ENCODE measurements around the gene FOXN1. TPM values are rescaled to one million over a fixed set of nuclear protein-coding genes. Genes with fewer than 3 reads are reported as not detected.

The FOXN1 gene
- polyA plus RNA-seq, 2 donors, result 8.8 to 10.6 TPM

- WGBS, 2 donors, result 87 to 90% methylated on average over 14 of the region's 14 CpGs
- H3K4me1 ChIP-seq (ENCODE audit: control insufficient read depth in 2 of 2, insufficient read depth in 2 of 2, low read length in 1 of 2), result peaks cover 0 to 11% of the 10 kb centered on the region in 2 donors
- H3K27ac ChIP-seq (ENCODE audit: low read depth in 2 of 2, low read length in 1 of 2), result no peak overlapping the region
- H3K36me3 ChIP-seq (ENCODE audit: control insufficient read depth in 2 of 2, insufficient read depth in 2 of 2, low read length in 1 of 2), result peaks cover 0 to 3% of the 10 kb centered on the region in 2 donors
- no peaks in the 10 kb centered on the region for H3K27me3 ChIP-seq (ENCODE audit: control insufficient read depth in 1 of 2, insufficient read depth in 2 of 2, low read length in 2 of 2)
- H3K9me3 ChIP-seq (ENCODE audit: control insufficient read depth in 2 of 2, insufficient read depth in 1 of 2, low read depth in 1 of 2, low read length in 1 of 2), result no peaks in the 10 kb centered on the region
- H3K4me3 ChIP-seq (ENCODE audit: low read depth in 1 of 2, low read length in 2 of 2), result no peak overlapping the region
Measured at GRCh38 chr17:28538296-28538895, 32.2 kb downstream of the FOXN1 start.

GRCh38 chr17:28540231-28540630 lies 34.1 kb downstream of the FOXN1 start:
- WGBS, 2 donors, result 70 to 74% methylated on average over 4 of the region's 4 CpGs
- Histone ChIP-seq H3K9me3 (ENCODE audit: control insufficient read depth in 2 of 2, insufficient read depth in 1 of 2, low read depth in 1 of 2, low read length in 1 of 2) (no peaks in the 10 kb centered on the region), H3K27ac (ENCODE audit: low read depth in 2 of 2, low read length in 1 of 2) (no peak overlapping the region), H3K27me3 (ENCODE audit: control insufficient read depth in 1 of 2, insufficient read depth in 2 of 2, low read length in 2 of 2) (no peaks in the 10 kb centered on the region), H3K4me1 (ENCODE audit: control insufficient read depth in 2 of 2, insufficient read depth in 2 of 2, low read length in 1 of 2) (peaks cover 0 to 2% of the 10 kb centered on the region in 2 donors), H3K4me3 (ENCODE audit: low read depth in 1 of 2, low read length in 2 of 2) (no peak overlapping the region), H3K36me3 (ENCODE audit: control insufficient read depth in 2 of 2, insufficient read depth in 2 of 2, low read length in 1 of 2) (no peaks in the 10 kb centered on the region)

- H3K4me3 ChIP-seq (ENCODE audit: low read depth in 1 of 2, low read length in 2 of 2), result no peak overlapping the region
- no peaks in the 10 kb centered on the region for H3K27me3 ChIP-seq (ENCODE audit: control insufficient read depth in 1 of 2, insufficient read depth in 2 of 2, low read length in 2 of 2)
- no peak overlapping the region for H3K27ac ChIP-seq (ENCODE audit: low read depth in 2 of 2, low read length in 1 of 2)
- peaks cover 0 to 2% of the 10 kb centered on the region in 2 donors for H3K4me1 ChIP-seq (ENCODE audit: control insufficient read depth in 2 of 2, insufficient read depth in 2 of 2, low read length in 1 of 2)
- WGBS, 2 donors, result 66 to 78% methylated on average over 4 of the region's 4 CpGs
- no peaks in the 10 kb centered on the region for H3K36me3 ChIP-seq (ENCODE audit: control insufficient read depth in 2 of 2, insufficient read depth in 2 of 2, low read length in 1 of 2)
- H3K9me3 ChIP-seq (ENCODE audit: control insufficient read depth in 2 of 2, insufficient read depth in 1 of 2, low read depth in 1 of 2, low read length in 1 of 2), result no peaks in the 10 kb centered on the region
Measured at GRCh38 chr17:28541439-28541838, 35.3 kb downstream of the FOXN1 start.

DNA sequence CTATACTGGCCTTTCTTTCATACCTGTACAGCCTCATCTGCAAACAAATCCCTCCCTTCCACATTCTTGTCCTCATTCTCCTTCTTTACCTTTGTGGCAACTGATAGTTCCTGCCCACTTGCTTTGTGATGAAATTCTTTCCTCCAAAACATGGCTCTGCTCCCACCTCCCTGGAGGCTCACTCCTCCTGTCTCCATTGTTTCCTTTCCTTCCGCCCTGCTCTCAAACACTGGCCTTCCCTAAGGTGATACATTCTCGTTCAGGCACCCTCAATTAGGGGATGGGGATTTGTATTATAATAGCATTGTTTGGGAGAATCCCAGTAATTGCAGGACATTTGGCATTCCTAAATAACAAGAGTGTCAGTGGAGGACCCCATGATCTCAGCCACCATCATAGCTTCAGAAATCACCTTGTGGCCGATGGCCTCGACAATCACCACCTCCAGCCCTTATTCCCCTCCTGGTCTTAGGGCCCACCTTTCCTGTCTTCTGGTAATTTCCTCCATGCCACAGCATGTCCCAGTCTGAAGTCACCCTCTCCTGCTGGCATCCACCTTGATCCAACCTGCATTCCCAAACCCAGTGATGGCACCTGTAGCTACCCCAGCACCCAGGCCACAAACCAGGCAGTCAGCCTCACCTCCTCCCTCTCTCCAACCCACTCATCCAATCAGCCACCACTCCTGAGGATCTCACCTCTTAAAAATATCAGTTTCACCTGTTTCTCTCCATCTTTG lies 38.4 kb downstream of the FOXN1 start:
- H3K36me3 ChIP-seq (ENCODE audit: control insufficient read depth in 2 of 2, insufficient read depth in 2 of 2, low read length in 1 of 2), result peaks cover 0 to 7% of the 10 kb centered on the region in 2 donors
- no peak overlapping the region for H3K27ac ChIP-seq (ENCODE audit: low read depth in 2 of 2, low read length in 1 of 2)
- peaks cover 0 to 2% of the 10 kb centered on the region in 2 donors for H3K4me1 ChIP-seq (ENCODE audit: control insufficient read depth in 2 of 2, insufficient read depth in 2 of 2, low read length in 1 of 2)
- 72 to 73% methylated on average over 4 of the region's 4 CpGs for WGBS, 2 donors
- H3K9me3 ChIP-seq (ENCODE audit: control insufficient read depth in 2 of 2, insufficient read depth in 1 of 2, low read depth in 1 of 2, low read length in 1 of 2), result no peaks in the 10 kb centered on the region
- no peaks in the 10 kb centered on the region for H3K27me3 ChIP-seq (ENCODE audit: control insufficient read depth in 1 of 2, insufficient read depth in 2 of 2, low read length in 2 of 2)
- H3K4me3 ChIP-seq (ENCODE audit: low read depth in 1 of 2, low read length in 2 of 2), result no peak overlapping the region

- H3K4me1 ChIP-seq (ENCODE audit: control insufficient read depth in 2 of 2, insufficient read depth in 2 of 2, low read length in 1 of 2), result peaks cover 0 to 2% of the 10 kb centered on the region in 2 donors
- no peaks in the 10 kb centered on the region for H3K27me3 ChIP-seq (ENCODE audit: control insufficient read depth in 1 of 2, insufficient read depth in 2 of 2, low read length in 2 of 2)
- H3K9me3 ChIP-seq (ENCODE audit: control insufficient read depth in 2 of 2, insufficient read depth in 1 of 2, low read depth in 1 of 2, low read length in 1 of 2), result no peaks in the 10 kb centered on the region
- H3K27ac ChIP-seq (ENCODE audit: low read depth in 2 of 2, low read length in 1 of 2), result no peak overlapping the region
- H3K36me3 ChIP-seq (ENCODE audit: control insufficient read depth in 2 of 2, insufficient read depth in 2 of 2, low read length in 1 of 2), result peaks cover 0 to 7% of the 10 kb centered on the region in 2 donors
- 84 to 90% methylated on average over 2 of the region's 2 CpGs for WGBS, 2 donors
- no peak overlapping the region for H3K4me3 ChIP-seq (ENCODE audit: low read depth in 1 of 2, low read length in 2 of 2)
Measured at GRCh38 chr17:28545141-28545503, 39.0 kb downstream of the FOXN1 start.

DNA sequence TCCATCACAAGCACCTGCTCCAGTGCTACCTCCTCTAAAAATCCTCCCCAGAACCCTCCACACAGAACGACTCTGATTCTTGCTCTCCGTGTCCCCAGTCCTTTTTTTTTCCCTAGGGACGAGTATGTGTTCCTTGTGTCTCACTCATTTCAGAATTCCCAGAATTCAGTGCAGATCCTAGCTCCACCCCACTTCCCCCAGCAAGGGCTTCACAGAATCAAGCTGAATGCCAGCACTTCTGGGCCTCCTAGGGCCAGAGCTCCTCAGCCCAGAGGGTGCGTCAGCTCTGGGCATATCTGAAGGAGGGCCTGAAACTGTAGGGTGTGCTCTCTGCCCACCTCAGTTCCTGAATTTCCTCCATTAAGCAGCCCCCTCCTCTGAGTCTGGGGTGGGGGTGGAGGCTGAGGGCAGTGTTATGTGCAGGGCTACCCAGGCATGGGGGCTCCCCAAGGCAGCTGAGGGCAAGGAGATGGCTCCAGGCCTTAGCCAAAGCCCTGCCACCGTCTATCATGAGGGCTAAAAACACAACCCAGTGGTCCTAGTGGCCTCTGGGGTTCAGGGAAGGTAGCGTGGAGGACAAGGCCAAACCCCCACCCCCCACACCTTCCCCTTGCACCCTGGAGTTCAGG lies 39.8 kb downstream of the FOXN1 start:
- 74 to 76% methylated on average over 6 of the region's 6 CpGs for WGBS, 2 donors
- H3K4me3 ChIP-seq (ENCODE audit: low read depth in 1 of 2, low read length in 2 of 2), result no peak overlapping the region
- peaks cover under 1 to 2% of the 10 kb centered on the region in 2 donors for H3K4me1 ChIP-seq (ENCODE audit: control insufficient read depth in 2 of 2, insufficient read depth in 2 of 2, low read length in 1 of 2)

GRCh38 chr17:28547096-28547622 lies 41.0 kb downstream of the FOXN1 start:
- Histone ChIP-seq H3K4me1 (ENCODE audit: control insufficient read depth in 2 of 2, insufficient read depth in 2 of 2, low read length in 1 of 2) (peaks cover 3 to 4% of the 10 kb centered on the region in 2 donors), H3K27me3 (ENCODE audit: control insufficient read depth in 1 of 2, insufficient read depth in 2 of 2, low read length in 2 of 2) (no peaks in the 10 kb centered on the region), H3K9me3 (ENCODE audit: control insufficient read depth in 2 of 2, insufficient read depth in 1 of 2, low read depth in 1 of 2, low read length in 1 of 2) (no peaks in the 10 kb centered on the region), H3K4me3 (ENCODE audit: low read depth in 1 of 2, low read length in 2 of 2) (no peak overlapping the region), H3K27ac (ENCODE audit: low read depth in 2 of 2, low read length in 1 of 2) (no peak overlapping the region), H3K36me3 (ENCODE audit: control insufficient read depth in 2 of 2, insufficient read depth in 2 of 2, low read length in 1 of 2) (peaks cover 0 to 7% of the 10 kb centered on the region in 2 donors)
- 93% methylated on average over 14 of the region's 14 CpGs for WGBS, 2 donors

More for the DNA sequence above, 39.8 kb downstream of the FOXN1 start:
- H3K36me3 ChIP-seq (ENCODE audit: control insufficient read depth in 2 of 2, insufficient read depth in 2 of 2, low read length in 1 of 2), result peaks cover 0 to 7% of the 10 kb centered on the region in 2 donors
- no peak overlapping the region for H3K27ac ChIP-seq (ENCODE audit: low read depth in 2 of 2, low read length in 1 of 2)
- H3K9me3 ChIP-seq (ENCODE audit: control insufficient read depth in 2 of 2, insufficient read depth in 1 of 2, low read depth in 1 of 2, low read length in 1 of 2), result no peaks in the 10 kb centered on the region
- H3K27me3 ChIP-seq (ENCODE audit: control insufficient read depth in 1 of 2, insufficient read depth in 2 of 2, low read length in 2 of 2), result no peaks in the 10 kb centered on the region

- no peak overlapping the region for H3K27ac ChIP-seq (ENCODE audit: low read depth in 2 of 2, low read length in 1 of 2)
- 69 to 74% methylated on average over 26 of the region's 26 CpGs for WGBS, 2 donors
Measured at GRCh38 chr17:28547623-28548416, 41.7 kb downstream of the FOXN1 start.

More at GRCh38 chr17:28547623-28548416, 41.7 kb downstream of the FOXN1 start:
- H3K36me3 ChIP-seq (ENCODE audit: control insufficient read depth in 2 of 2, insufficient read depth in 2 of 2, low read length in 1 of 2), result peaks cover 0 to 8% of the 10 kb centered on the region in 2 donors
- no peak overlapping the region for H3K4me3 ChIP-seq (ENCODE audit: low read depth in 1 of 2, low read length in 2 of 2)
- H3K27me3 ChIP-seq (ENCODE audit: control insufficient read depth in 1 of 2, insufficient read depth in 2 of 2, low read length in 2 of 2), result no peaks in the 10 kb centered on the region
- H3K9me3 ChIP-seq (ENCODE audit: control insufficient read depth in 2 of 2, insufficient read depth in 1 of 2, low read depth in 1 of 2, low read length in 1 of 2), result no peaks in the 10 kb centered on the region
- peaks cover 3 to 4% of the 10 kb centered on the region in 2 donors for H3K4me1 ChIP-seq (ENCODE audit: control insufficient read depth in 2 of 2, insufficient read depth in 2 of 2, low read length in 1 of 2)

Measured in esophagus (tissue), 2 donors.